Calu3 (cell line): ENCODE data around the gene LRIG3. TPM values are rescaled to one million over a fixed set of nuclear protein-coding genes. Genes with fewer than 3 reads are reported as not detected.

ENCODE experiments used
- BruUV-seq: library from RNA; stranded (reverse); fragments of 400-500 nt; replicated peaks from 2 replicates; lab custom pipeline; 2021; lab: Mats Ljungman, UMichigan
- CTCF ChIA-PET: fragments of 300-600 bp; sonication (Branson Sonifier 250); formaldehyde crosslinking; loops from one replicate; lab custom pipeline; 2022; ENCODE audit warnings: antibody characterized with exemption; lab: Charles Lee
- DNase-seq: peaks from one replicate; pipeline ENCODE4 v3.0.0; 2022
- H3K27ac Mint-ChIP-seq: one replicate; pipeline ENCODE4 v1.8.0; 2022; ENCODE audit warnings: mixed read lengths; ENCODE audit not compliant: unreplicated experiment
- H3K27me3 Mint-ChIP-seq: one replicate; pipeline ENCODE4 v1.8.0; 2022; ENCODE audit warnings: mixed read lengths; ENCODE audit not compliant: unreplicated experiment
- H3K36me3 Mint-ChIP-seq: one replicate; pipeline ENCODE4 v1.8.0; 2022; ENCODE audit warnings: mild to moderate bottlenecking, moderate library complexity, mixed read lengths; ENCODE audit not compliant: insufficient read depth, unreplicated experiment
- H3K4me1 Mint-ChIP-seq: one replicate; pipeline ENCODE4 v1.8.0; 2022; ENCODE audit warnings: mild to moderate bottlenecking, low read depth, mixed read lengths; ENCODE audit not compliant: unreplicated experiment
- H3K4me3 Mint-ChIP-seq: one replicate; pipeline ENCODE4 v1.8.0; 2022; ENCODE audit warnings: mild to moderate bottlenecking, low read depth, moderate library complexity, mixed read lengths; ENCODE audit not compliant: unreplicated experiment
- H3K9me3 Mint-ChIP-seq: one replicate; pipeline ENCODE4 v1.8.0; 2022; ENCODE audit warnings: low read depth, mixed read lengths; ENCODE audit not compliant: unreplicated experiment
- intact Hi-C: fragments of 100-400 bp; cut with micrococcal nuclease; formaldehyde crosslinking; loops from one replicate; pipeline ENCODE4 v1.10.0; 2022; ENCODE audit not compliant: unreplicated experiment
- total RNA-seq: library from RNA; stranded (reverse); gene quantifications from 2 replicates; pipeline ENCODE4 v1.2.3, GENCODE V29; 2022
- TF ChIP-seq, protein P1 (sequence below): fragments of 200-600 bp; IDR thresholded peaks from one replicate; pipeline ENCODE4 v1.8.0; 2022; ENCODE audit warnings: antibody characterized with exemption; ENCODE audit not compliant: unreplicated experiment

Gene LRIG3
- total RNA-seq, 1 experiment from 2014 or later = 357 TPM

DNA sequence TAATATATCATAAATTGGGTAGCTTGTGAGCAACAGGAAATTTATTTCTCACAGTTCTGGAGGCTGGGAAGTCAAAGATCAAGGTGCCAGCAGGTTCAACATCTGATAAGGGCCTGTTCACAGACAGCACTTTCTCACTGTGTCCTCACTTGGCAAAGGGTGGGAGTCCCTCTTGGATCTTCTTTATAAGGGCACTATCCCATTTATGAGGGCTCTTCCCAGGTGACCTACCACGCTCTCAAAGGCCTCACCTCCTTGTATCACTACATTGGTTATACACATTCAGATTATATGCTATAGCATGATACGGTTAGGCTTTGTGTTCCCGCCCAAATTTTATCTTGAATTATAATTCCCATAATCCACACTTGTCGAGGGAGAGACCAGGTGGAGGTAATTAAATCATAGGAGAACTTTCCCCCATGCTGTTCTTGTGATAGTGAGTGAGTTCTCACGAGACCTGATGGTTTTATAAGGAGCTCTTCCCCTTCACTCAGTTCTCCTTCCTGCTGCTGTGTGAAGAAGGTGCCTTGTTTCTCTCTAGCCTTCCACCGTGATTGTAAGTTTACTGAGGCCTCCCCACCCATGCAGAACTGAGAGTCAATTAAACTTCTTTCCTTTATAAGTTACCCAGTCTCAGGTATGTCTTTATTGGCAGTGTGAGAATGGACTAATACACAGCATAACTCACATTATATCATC, 19.2 kb upstream of the LRIG3 start:
- TF ChIP-seq, protein P1, sequence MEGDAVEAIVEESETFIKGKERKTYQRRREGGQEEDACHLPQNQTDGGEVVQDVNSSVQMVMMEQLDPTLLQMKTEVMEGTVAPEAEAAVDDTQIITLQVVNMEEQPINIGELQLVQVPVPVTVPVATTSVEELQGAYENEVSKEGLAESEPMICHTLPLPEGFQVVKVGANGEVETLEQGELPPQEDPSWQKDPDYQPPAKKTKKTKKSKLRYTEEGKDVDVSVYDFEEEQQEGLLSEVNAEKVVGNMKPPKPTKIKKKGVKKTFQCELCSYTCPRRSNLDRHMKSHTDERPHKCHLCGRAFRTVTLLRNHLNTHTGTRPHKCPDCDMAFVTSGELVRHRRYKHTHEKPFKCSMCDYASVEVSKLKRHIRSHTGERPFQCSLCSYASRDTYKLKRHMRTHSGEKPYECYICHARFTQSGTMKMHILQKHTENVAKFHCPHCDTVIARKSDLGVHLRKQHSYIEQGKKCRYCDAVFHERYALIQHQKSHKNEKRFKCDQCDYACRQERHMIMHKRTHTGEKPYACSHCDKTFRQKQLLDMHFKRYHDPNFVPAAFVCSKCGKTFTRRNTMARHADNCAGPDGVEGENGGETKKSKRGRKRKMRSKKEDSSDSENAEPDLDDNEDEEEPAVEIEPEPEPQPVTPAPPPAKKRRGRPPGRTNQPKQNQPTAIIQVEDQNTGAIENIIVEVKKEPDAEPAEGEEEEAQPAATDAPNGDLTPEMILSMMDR = no peak
- H3K4me1 Mint-ChIP-seq = peaks cover 64% of the 10 kb centered on the region
- peak overlapping the region; percentile 44 for H3K4me3 Mint-ChIP-seq
- BruUV-seq = no TSS peak
- peak overlapping the region; percentile 93 for H3K27ac Mint-ChIP-seq
- intact Hi-C loops = loop anchor here (1.0 to 2.0 kb wide), 2 partner anchors 17 to 22 kb away; no protein-coding TSS in a partner anchor
- DNase-seq = peak; percentile 53
- H3K27me3 Mint-ChIP-seq = no peaks in the 10 kb centered on the region
- H3K36me3 Mint-ChIP-seq = peaks cover 42% of the 10 kb centered on the region
- CTCF ChIA-PET = interaction anchor here (0.9 to 3.1 kb wide), 3 partner anchors 12 to 110 kb away, joined by 3 to 18 read pairs (median 4); no protein-coding TSS in a partner anchor
- no peaks in the 10 kb centered on the region for H3K9me3 Mint-ChIP-seq

DNA sequence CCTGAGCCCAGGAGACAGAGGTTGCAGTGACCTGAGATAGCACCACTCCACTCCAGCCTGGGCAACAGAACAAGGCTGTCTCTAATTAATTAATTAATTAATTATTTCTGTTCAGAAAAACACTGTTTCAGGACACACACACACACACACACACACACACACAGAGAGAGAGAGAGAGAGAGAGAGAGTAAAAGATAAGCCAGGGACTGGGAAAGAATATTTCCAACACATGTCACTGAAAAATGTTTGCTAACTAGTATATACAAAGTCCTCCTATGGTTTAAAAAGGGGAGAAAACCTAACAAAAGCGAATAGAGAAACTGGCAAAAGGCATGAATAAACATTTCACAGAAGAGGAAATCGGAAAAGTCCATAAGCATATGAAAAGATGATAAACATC, 18.1 kb upstream of the LRIG3 start:
- CTCF ChIA-PET = interaction anchor here (0.7 to 0.9 kb wide), 3 partner anchors 11 to 134 kb away, joined by 3 to 4 read pairs (median 3); no protein-coding TSS in a partner anchor
- Mint-ChIP-seq H3K4me1 (peaks cover 68% of the 10 kb centered on the region), H3K9me3 (no peaks in the 10 kb centered on the region), H3K27ac (peak overlapping the region; percentile 93), H3K4me3 (peak overlapping the region; percentile 44), H3K27me3 (no peaks in the 10 kb centered on the region), H3K36me3 (peaks cover 53% of the 10 kb centered on the region)
- TF ChIP-seq, protein P1 = no peak
- no TSS peak for BruUV-seq
- no peak for DNase-seq
- intact Hi-C loops = loop anchor here (1.0 to 2.0 kb wide), 2 partner anchors 16 to 103 kb away; no protein-coding TSS in a partner anchor

DNA sequence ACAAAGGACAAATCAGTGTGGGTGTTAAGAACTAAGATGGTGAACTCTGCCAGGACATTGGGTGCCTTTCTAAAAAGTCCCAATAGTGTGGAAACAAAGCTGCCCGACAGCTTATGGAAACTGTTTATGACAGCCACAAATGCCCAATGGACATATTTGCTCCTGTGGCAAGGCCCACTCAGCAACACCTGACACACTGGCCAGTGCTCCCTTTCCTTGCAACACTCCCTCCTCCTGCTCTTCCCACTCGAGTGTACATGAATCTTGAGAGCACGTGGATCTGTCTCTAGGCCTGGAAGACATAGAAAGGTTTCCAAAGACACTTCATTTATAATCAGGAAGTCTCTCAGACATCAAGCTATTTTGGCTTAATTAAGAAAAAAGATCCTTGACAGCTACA, 14.2 kb upstream of the LRIG3 start:
- Mint-ChIP-seq H3K27ac (peak overlapping the region; percentile 71), H3K27me3 (no peaks in the 10 kb centered on the region)

More for the DNA sequence above, 14.2 kb upstream of the LRIG3 start:
- Mint-ChIP-seq H3K9me3 (no peaks in the 10 kb centered on the region), H3K36me3 (peaks cover 56% of the 10 kb centered on the region), H3K4me1 (peaks cover 61% of the 10 kb centered on the region), H3K4me3 (peak overlapping the region; percentile 26)
- intact Hi-C loops = loop anchor here (5.0 kb wide), 1 partner anchor 143 kb away; no protein-coding TSS in a partner anchor
- CTCF ChIA-PET = interaction anchor here (0.7 to 2.4 kb wide), 5 partner anchors 9 to 152 kb away, joined by 3 to 9 read pairs (median 3); no protein-coding TSS in a partner anchor
- DNase-seq = no peak
- TF ChIP-seq, protein P1 = no peak
- BruUV-seq = no TSS peak
